Measurements from ENCODE around the gene PDHB. TPM values are rescaled to one million over a fixed set of nuclear protein-coding genes. Genes with fewer than 3 reads are reported as not detected.

The PDHB gene
- 81.0 and 82.1 TPM in 2 replicates for total RNA-seq

GRCh38 chr3:58433400-58434167, at the start of gene PDHB:
Gene PDHB, minus strand, starts transcription at chr3:58433832. Its CDS starts 23 bp downstream, at chr3:58433809.

Other genes starting within 250 kb of the PDHB start
- gene DNASE1L3, start 222.9 kb downstream of the PDHB start, total RNA-seq = 1.3 and 1.5 TPM in 2 replicates
- 8.7 and 9.8 TPM in 2 replicates for gene ABHD6, start 196.0 kb downstream of the PDHB start, total RNA-seq
- 12.3 and 16.4 TPM in 2 replicates for gene RPP14, start 127.6 kb downstream of the PDHB start, total RNA-seq
- gene HTD2, start 127.3 kb downstream of the PDHB start, total RNA-seq = 3.3 and 6.2 TPM in 2 replicates
- gene PXK, start 100.9 kb downstream of the PDHB start, total RNA-seq = 13.5 and 14.6 TPM in 2 replicates
- 4.3 and 6.5 TPM in 2 replicates for gene KCTD6, start 58.3 kb upstream of the PDHB start, total RNA-seq
- gene ACOX2, start 103.4 kb upstream of the PDHB start, total RNA-seq = not detected in 2 replicates
- gene FAM107A, start 143.6 kb upstream of the PDHB start, total RNA-seq = 83.0 and 85.8 TPM in 2 replicates
- not detected in 2 replicates for gene FAM3D, start 232.9 kb upstream of the PDHB start, total RNA-seq